GM18867 (cell line): ENCODE measurements around the gene STAC3.

Source experiments
- ATAC-seq: cut with Tn5 transposase; IDR thresholded peaks from one replicate; pipeline ENCODE4 v1.9.1; 2021; ENCODE audit warnings: mild to moderate bottlenecking, moderate library complexity; ENCODE audit not compliant: unreplicated experiment

The STAC3 gene

GRCh38 chr12:57213058-57213715, 37.8 kb downstream of the STAC3 start:
- no peak for ATAC-seq

GRCh38 chr12:57212701-57213057, 38.3 kb downstream of the STAC3 start:
- no peak for ATAC-seq

- no peak for ATAC-seq
Measured at GRCh38 chr12:57211791-57212700, 38.9 kb downstream of the STAC3 start.

GRCh38 chr12:57210926-57211692, 39.9 kb downstream of the STAC3 start:
- ATAC-seq: no peak

- no peak for ATAC-seq
Measured at GRCh38 chr12:57210461-57210860, 40.5 kb downstream of the STAC3 start.

GRCh38 chr12:57209916-57210315, 41.1 kb downstream of the STAC3 start:
- ATAC-seq: no peak

- no peak for ATAC-seq
Measured at GRCh38 chr12:57208631-57209282, 42.2 kb downstream of the STAC3 start.

GRCh38 chr12:57207731-57208630, 43.0 kb downstream of the STAC3 start:
- ATAC-seq: no peak

GRCh38 chr12:57205931-57206330, 45.1 kb downstream of the STAC3 start:
- ATAC-seq: no peak

- ATAC-seq: no peak
Measured at GRCh38 chr12:57205186-57205585, 45.8 kb downstream of the STAC3 start.

- ATAC-seq: no peak
Measured at GRCh38 chr12:57204454-57204853, 46.5 kb downstream of the STAC3 start.

- no peak for ATAC-seq
Measured at GRCh38 chr12:57203791-57204190, 47.2 kb downstream of the STAC3 start.

GRCh38 chr12:57203201-57203600, 47.8 kb downstream of the STAC3 start:
- ATAC-seq: no peak

GRCh38 chr12:57202321-57202720, 48.7 kb downstream of the STAC3 start:
- ATAC-seq: no peak

- no peak for ATAC-seq
Measured at GRCh38 chr12:57201631-57202030, 49.4 kb downstream of the STAC3 start.

GRCh38 chr12:57201219-57201618, 49.8 kb downstream of the STAC3 start:
- no peak for ATAC-seq

- no peak for ATAC-seq
Measured at GRCh38 chr12:57200497-57200896, 50.5 kb downstream of the STAC3 start.

- ATAC-seq: no peak
Measured at GRCh38 chr12:57199191-57199590, 51.8 kb downstream of the STAC3 start.

- no peak for ATAC-seq
Measured at GRCh38 chr12:57198329-57198728, 52.7 kb downstream of the STAC3 start.

GRCh38 chr12:57196956-57197355, 54.0 kb downstream of the STAC3 start:
- no peak for ATAC-seq
